CD14-positive monocyte (primary cell): ENCODE measurements around the gene DGKK. TPM values are rescaled to one million over a fixed set of nuclear protein-coding genes. Genes with fewer than 3 reads are reported as not detected.

ENCODE experiments used
- DNase-seq, 3 donors: peaks; one replicate each; pipeline ENCODE4 v3.0.0-alpha.2; 2011 to 2022
- H2AFZ ChIP-seq: 2 replicates; pipeline ENCODE4 v1.6.0; 2012; ENCODE audit warnings: mild to moderate bottlenecking, low read depth, low read length, inconsistent platforms; ENCODE audit not compliant: insufficient read depth, poor library complexity, severe bottlenecking
- H3K27ac ChIP-seq, 2 donors: 1 replicate in 1 of 2; 2 replicates in 1 of 2; pipeline ENCODE4 v1.5.1; 2012 to 2013; ENCODE audit warnings: low read length in 2 of 2, control low read depth in 1 of 2, inconsistent platforms in 1 of 2, low read depth in 1 of 2, mild to moderate bottlenecking in 1 of 2
- H3K27me3 ChIP-seq, 2 donors: one replicate each; pipeline versions ENCODE4 v1.6.0 to v1.6.1; 2011 to 2013; ENCODE audit warnings: low read length in 2 of 2; ENCODE audit not compliant: control insufficient read depth in 2 of 2, insufficient read depth in 2 of 2
- H3K36me3 ChIP-seq, 2 donors: replicated peaks in 1 of 2; 1 replicate in 1 of 2; 2 replicates in 1 of 2; pipeline versions ENCODE4 v1.5.1 to v1.6.1; 2012 to 2013; ENCODE audit warnings: low read length in 2 of 2, control low read depth in 1 of 2, inconsistent platforms in 1 of 2, mild to moderate bottlenecking in 1 of 2; ENCODE audit not compliant: insufficient read depth in 2 of 2, control insufficient read depth in 1 of 2
- H3K4me1 ChIP-seq, 2 donors: 1 replicate in 1 of 2; 2 replicates in 1 of 2; pipeline versions ENCODE4 v1.5.1 to v1.6.1; 2012 to 2013; ENCODE audit warnings: low read length in 2 of 2, control low read depth in 1 of 2, inconsistent platforms in 1 of 2, mild to moderate bottlenecking in 1 of 2, moderate library complexity in 1 of 2; ENCODE audit not compliant: insufficient read depth in 2 of 2, control insufficient read depth in 1 of 2
- H3K4me2 ChIP-seq: replicated peaks from 2 replicates; pipeline ENCODE3; 2012; ENCODE audit warnings: low read length, moderate library complexity, mild to moderate bottlenecking; ENCODE audit not compliant: poor library complexity, severe bottlenecking; ENCODE audit errors: extremely low read depth
- H3K4me3 ChIP-seq, 3 experiments: fragments of 200-600 bp in 1 of 3; sonication (generic) in 1 of 3; replicated peaks in 1 of 3; 1 replicate in 2 of 3; 2 replicates in 1 of 3; pipeline ENCODE4 v1.5.1; 2011 to 2013; ENCODE audit warnings: low read length in 3 of 3, mild to moderate bottlenecking in 3 of 3, control low read depth in 2 of 3, low read depth in 2 of 3, inconsistent platforms in 1 of 3, moderate library complexity in 1 of 3
- H3K79me2 ChIP-seq: 2 replicates; pipeline ENCODE4 v1.6.0; 2012; ENCODE audit warnings: mild to moderate bottlenecking, control low read depth, inconsistent platforms, low read length, moderate library complexity; ENCODE audit not compliant: insufficient read depth
- H3K9ac ChIP-seq: 2 replicates; pipeline ENCODE4 v1.6.0; 2017; ENCODE audit warnings: low read length, mild to moderate bottlenecking; ENCODE audit not compliant: insufficient read depth, poor library complexity, severe bottlenecking
- H3K9me3 ChIP-seq, 2 donors: replicated peaks in 1 of 2; 1 replicate in 1 of 2; 2 replicates in 1 of 2; pipeline versions ENCODE4 v1.5.1 to v1.6.1; 2012 to 2013; ENCODE audit warnings: low read length in 2 of 2, control low read depth in 1 of 2; ENCODE audit not compliant: control insufficient read depth in 1 of 2, insufficient read depth in 1 of 2
- H4K20me1 ChIP-seq: 2 replicates; pipeline ENCODE4 v1.6.0; 2012; ENCODE audit warnings: mild to moderate bottlenecking, low read length, control low read depth, moderate library complexity; ENCODE audit not compliant: insufficient read depth
- H3K27ac Mint-ChIP-seq, 7 donors: one replicate each; pipeline ENCODE4 v1.8.0; 2020; ENCODE audit warnings: mild to moderate bottlenecking in 7 of 7, mixed read lengths in 7 of 7, moderate library complexity in 6 of 7, inconsistent platforms in 2 of 7
- H3K27me3 Mint-ChIP-seq, 3 donors: one replicate each; pipeline ENCODE4 v1.8.0; 2021 to 2022; ENCODE audit warnings: low read depth in 3 of 3, mild to moderate bottlenecking in 3 of 3, mixed read lengths in 3 of 3, moderate library complexity in 3 of 3, inconsistent platforms in 1 of 3
- H3K36me3 Mint-ChIP-seq, 2 donors: one replicate each; pipeline ENCODE4 v1.8.0; 2020; ENCODE audit warnings: mixed read lengths in 2 of 2, inconsistent platforms in 1 of 2, mild to moderate bottlenecking in 1 of 2
- H3K4me1 Mint-ChIP-seq: one replicate; pipeline ENCODE4 v1.8.0; 2020; ENCODE audit warnings: mild to moderate bottlenecking, mixed read lengths
- H3K4me3 Mint-ChIP-seq, 2 donors: one replicate each; pipeline ENCODE4 v1.8.0; 2020; ENCODE audit warnings: mild to moderate bottlenecking in 2 of 2, mixed read lengths in 2 of 2, moderate library complexity in 1 of 2
- H3K9me3 Mint-ChIP-seq, 7 donors: one replicate each; pipeline ENCODE4 v1.8.0; 2020 to 2022; ENCODE audit warnings: mixed read lengths in 7 of 7, mild to moderate bottlenecking in 6 of 7, moderate library complexity in 6 of 7, inconsistent platforms in 2 of 7
- CTCF ChIP-seq: fragments of 200-600 bp; IDR thresholded peaks from one replicate; pipeline ENCODE4 v1.8.0; 2022; ENCODE audit warnings: antibody characterized with exemption, mild to moderate bottlenecking
- WGBS: methylation state at CpG from one replicate; pipeline ENCODE4 v1.1.5; 2013; ENCODE audit warnings: missing lambda C conversion rate; ENCODE audit not compliant: insufficient coverage; 5-methylcytosine and 5-hydroxymethylcytosine counted together
- intact Hi-C, 2 donors: fragments of 100-400 bp; cut with micrococcal nuclease; formaldehyde crosslinking; loops; one replicate each; pipeline versions ENCODE4 v1.15.0 to v1.15.1; 2023
- polyA plus RNA-seq, 3 donors: library from polyadenylated mRNA; depleted of rRNA in 1 of 3; unstranded in 2 of 3; stranded (reverse) in 1 of 3; fragments of 300-500 nt in 2 of 3; fragments of >200 nt in 1 of 3; fragmentation: Illumina TruSeq in 2 of 3; gene quantifications; 1 replicate in 2 of 3; 2 replicates in 1 of 3; pipeline ENCODE4 v1.2.3, GENCODE V29; 2012 to 2021

The DGKK gene
- polyA plus RNA-seq, 3 donors: not detected

DNA sequence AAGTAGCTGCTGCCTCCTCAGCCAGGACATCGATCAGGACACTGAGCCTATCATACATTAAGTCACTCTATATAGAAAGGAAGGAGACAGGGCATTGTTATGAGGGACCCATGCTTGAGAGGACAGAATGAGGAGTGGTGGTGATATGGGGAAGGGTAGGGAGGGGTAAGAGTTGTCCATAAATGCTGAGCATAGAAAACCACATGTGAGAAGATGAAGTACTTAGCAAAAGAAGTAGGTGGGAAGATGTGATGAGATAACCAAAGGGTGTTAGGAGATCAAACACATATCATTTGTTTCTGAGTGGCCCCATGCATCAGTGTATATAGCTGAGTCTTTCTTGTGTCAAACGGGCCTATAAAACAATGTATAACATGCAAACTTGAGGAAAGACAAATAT is 84.1 kb downstream of the DGKK start:
- Histone ChIP-seq H3K4me1 (no peaks in the 10 kb centered on the region), H3K79me2 (no peaks in the 10 kb centered on the region), H4K20me1 (no peaks in the 10 kb centered on the region), H3K4me2 (no peak overlapping the region), H3K9ac (no peak overlapping the region), H3K9me3 (peaks cover 0 to 4% of the 10 kb centered on the region in 2 donors), H3K4me3 (no peak overlapping the region), H3K27ac (no peak overlapping the region), H2AFZ (no peak overlapping the region), H3K27me3 (no peaks in the 10 kb centered on the region), H3K36me3 (no peaks in the 10 kb centered on the region)
- H3K27me3 Mint-ChIP-seq: peaks cover 3 to 10% (median 4%) of the 10 kb centered on the region in 3 donors
- no peak for TF ChIP-seq CTCF
- no peaks in the 10 kb centered on the region for H3K4me1 Mint-ChIP-seq
- intact Hi-C loops: no loop called here
- H3K9me3 Mint-ChIP-seq: peaks cover 0 to 2% (median 0%) of the 10 kb centered on the region in 7 donors
- no peak overlapping the region for H3K4me3 Mint-ChIP-seq
- no peak overlapping the region for H3K27ac Mint-ChIP-seq
- H3K36me3 Mint-ChIP-seq: no peaks in the 10 kb centered on the region
- DNase-seq: no peak
- no CpG with 5 or more reads among the region's 2 CpGs for WGBS

DNA sequence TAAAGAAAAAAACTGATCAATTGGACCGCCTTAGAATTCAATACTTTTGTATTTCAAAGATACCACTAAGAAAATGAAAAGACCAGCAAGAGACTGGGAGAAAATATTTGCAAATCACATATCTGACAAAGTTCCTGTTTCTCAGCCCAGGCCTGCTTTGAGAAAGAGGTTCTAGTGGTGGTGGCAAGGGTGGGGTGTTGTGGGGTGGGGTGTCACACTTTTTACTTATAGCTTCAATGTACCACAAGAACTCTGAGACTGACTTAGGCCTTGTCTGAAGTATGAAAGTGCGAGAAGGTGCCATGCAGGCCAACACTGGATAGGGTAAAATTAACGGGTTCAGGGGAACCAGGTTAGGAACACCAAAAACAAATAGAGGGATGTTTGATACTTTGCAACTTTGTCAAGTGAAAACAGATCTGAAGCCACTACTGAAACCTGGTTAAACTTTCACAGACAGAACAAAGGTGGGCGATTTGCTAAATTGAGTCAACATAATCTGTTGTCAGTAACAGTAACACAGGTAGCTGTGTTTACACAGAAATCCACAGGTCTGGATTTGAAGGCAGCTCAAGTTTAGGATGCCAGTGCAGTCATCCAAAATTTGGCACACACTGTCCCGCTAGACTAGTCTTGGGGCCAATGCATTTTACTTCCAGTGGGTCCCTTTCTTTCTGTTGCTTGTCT is 88.8 kb downstream of the DGKK start:
- DNase-seq: no peak
- intact Hi-C loops: no loop called here
- H3K9me3 Mint-ChIP-seq: peaks cover 0 to 4% (median 2%) of the 10 kb centered on the region in 7 donors

More for the DNA sequence above, 88.8 kb downstream of the DGKK start:
- no peaks in the 10 kb centered on the region for H3K4me1 ChIP-seq
- no peak overlapping the region for H3K9ac ChIP-seq
- H4K20me1 ChIP-seq: no peaks in the 10 kb centered on the region
- no peaks in the 10 kb centered on the region for H3K79me2 ChIP-seq
- no peaks in the 10 kb centered on the region for H3K36me3 Mint-ChIP-seq
- no peak overlapping the region for H3K4me3 Mint-ChIP-seq
- H3K4me1 Mint-ChIP-seq: no peaks in the 10 kb centered on the region
- H3K4me3 ChIP-seq: no peak overlapping the region
- no peaks in the 10 kb centered on the region for H3K36me3 ChIP-seq
- H3K27me3 Mint-ChIP-seq: peaks cover 4 to 10% (median 4%) of the 10 kb centered on the region in 3 donors
- H3K27me3 ChIP-seq: peaks cover 0 to 3% of the 10 kb centered on the region in 2 donors
- no peak overlapping the region for H3K4me2 ChIP-seq
- WGBS: no CpG with 5 or more reads among the region's 5 CpGs
- H3K27ac Mint-ChIP-seq: no peak overlapping the region
- H3K9me3 ChIP-seq: no peaks in the 10 kb centered on the region
- no peak for TF ChIP-seq CTCF
- no peak overlapping the region for H2AFZ ChIP-seq
- H3K27ac ChIP-seq: no peak overlapping the region
